OCI-LY7 (cell line): ENCODE data around the gene SWT1.

Experiments used
- CTCF ChIP-seq: fragments of 200-600 bp; sonication (generic); conservative IDR thresholded peaks from 2 replicates; pipeline ENCODE4 v1.5.1; 2014; ENCODE audit warnings: mild to moderate bottlenecking, antibody characterized with exemption, low read length, moderate library complexity, mixed read lengths
- EZH2phosphoT487 ChIP-seq: fragments of 200-600 bp; sonication (generic); IDR thresholded peaks from 2 replicates; pipeline ENCODE4 v1.6.1; 2018; ENCODE audit warnings: low read depth, borderline replicate concordance, mild to moderate bottlenecking, mixed run types, antibody characterized with exemption, low read length, moderate library complexity, mixed read lengths

GRCh38 chr1:185108321-185108720 lies 48.6 kb upstream of the SWT1 start:
- TF ChIP-seq CTCF (no peak), EZH2phosphoT487 (no peak)
